Activated naive CD4-positive, alpha-beta T cell treated with anti-CD3 and anti-CD28 coated beads for 36 hours (primary cell): Measurements from ENCODE around the gene MCU. TPM values are rescaled to one million over a fixed set of nuclear protein-coding genes. Genes with fewer than 3 reads are reported as not detected.
"Not testable (repeated sequence)": the region's sequence is repeated elsewhere in the genome, so short reads cannot be mapped to it uniquely, and the experiment has no call there.

Experiments
- CTCF ChIA-PET: fragments of 350-600 bp; sonication (Branson Sonifier 250); formaldehyde crosslinking; loops from one replicate; lab custom pipeline; 2021; ENCODE audit warnings: antibody characterized with exemption; lab: Charles Lee
- DNase-seq: peaks from one replicate; pipeline ENCODE4 v3.0.0-alpha.2; 2020
- H3K27ac Mint-ChIP-seq: one replicate; pipeline ENCODE4 v1.8.0; 2021; ENCODE audit warnings: mild to moderate bottlenecking, mixed read lengths
- H3K27me3 Mint-ChIP-seq: one replicate; pipeline ENCODE4 v1.8.0; 2021; ENCODE audit warnings: low read depth, mixed read lengths
- H3K36me3 Mint-ChIP-seq: one replicate; pipeline ENCODE4 v1.8.0; 2021; ENCODE audit warnings: low read depth, mixed read lengths
- H3K4me1 Mint-ChIP-seq: one replicate; pipeline ENCODE4 v1.8.0; 2021; ENCODE audit warnings: low read depth, mixed read lengths
- H3K4me3 Mint-ChIP-seq: one replicate; pipeline ENCODE4 v1.8.0; 2021; ENCODE audit warnings: mild to moderate bottlenecking, moderate library complexity, mixed read lengths
- H3K9me3 Mint-ChIP-seq: one replicate; pipeline ENCODE4 v1.8.0; 2021; ENCODE audit warnings: mixed read lengths
- intact Hi-C: fragments of 100-400 bp; cut with micrococcal nuclease; formaldehyde crosslinking; loops from one replicate; pipeline ENCODE4 v1.15.1; 2023
- total RNA-seq, 2 experiments: library from RNA; stranded (reverse); gene quantifications; one replicate each; pipeline ENCODE4 v1.2.3, GENCODE V29; 2021

Gene MCU
- total RNA-seq, 2 experiments from 2014 or later: 23.6 to 25.6 TPM

DNA sequence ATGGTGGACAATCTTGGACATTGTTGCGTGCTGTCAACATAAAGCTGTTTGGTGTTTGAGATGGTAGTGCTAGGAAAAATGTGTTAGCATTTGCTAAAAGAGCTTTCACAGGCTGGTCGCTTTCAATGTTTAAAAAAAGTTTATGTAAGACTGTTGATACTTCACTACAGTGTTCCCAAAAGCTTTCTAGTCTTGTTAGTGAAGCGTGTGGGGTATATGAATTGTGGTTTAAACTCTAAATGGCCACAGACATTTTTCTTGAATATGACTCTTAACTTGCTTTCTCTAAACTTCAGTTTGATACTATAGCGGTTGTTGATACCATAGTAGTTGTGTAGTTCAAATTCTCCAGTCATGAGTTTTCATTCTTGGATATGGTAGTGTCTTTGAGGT is 44.9 kb downstream of the MCU start:
- Mint-ChIP-seq H3K27ac (no peak overlapping the region), H3K27me3 (no peaks in the 10 kb centered on the region), H3K4me1 (peaks cover 5% of the 10 kb centered on the region), H3K36me3 (no peaks in the 10 kb centered on the region), H3K4me3 (no peak overlapping the region), H3K9me3 (no peaks in the 10 kb centered on the region)
- CTCF ChIA-PET: no interaction called here
- no peak for DNase-seq
- intact Hi-C loops: no loop called here

DNA sequence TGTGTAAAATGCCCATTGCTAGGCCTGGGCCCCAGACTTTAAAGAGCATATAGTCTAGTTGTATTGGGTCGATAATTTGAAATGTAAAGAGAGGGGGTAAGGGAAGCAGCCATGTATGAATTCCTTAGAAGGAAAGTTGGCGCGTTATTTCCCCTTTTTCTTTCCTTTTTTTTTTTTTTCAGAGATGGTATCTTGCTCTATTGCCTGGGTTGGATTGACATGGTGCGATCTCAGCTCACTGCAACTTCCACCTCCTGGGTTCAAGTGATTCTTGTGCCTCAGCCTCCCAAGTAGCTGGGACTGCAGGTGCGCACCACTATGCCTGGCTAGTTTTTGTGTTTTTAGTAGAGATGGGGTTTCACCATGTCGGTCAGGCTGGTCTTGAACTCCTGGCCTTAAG is 45.4 kb downstream of the MCU start:
- H3K36me3 Mint-ChIP-seq, H3K9me3 Mint-ChIP-seq, DNase-seq, H3K4me3 Mint-ChIP-seq, H3K27me3 Mint-ChIP-seq, H3K27ac Mint-ChIP-seq, H3K4me1 Mint-ChIP-seq, intact Hi-C loops, CTCF ChIA-PET: not testable (repeated sequence)

DNA sequence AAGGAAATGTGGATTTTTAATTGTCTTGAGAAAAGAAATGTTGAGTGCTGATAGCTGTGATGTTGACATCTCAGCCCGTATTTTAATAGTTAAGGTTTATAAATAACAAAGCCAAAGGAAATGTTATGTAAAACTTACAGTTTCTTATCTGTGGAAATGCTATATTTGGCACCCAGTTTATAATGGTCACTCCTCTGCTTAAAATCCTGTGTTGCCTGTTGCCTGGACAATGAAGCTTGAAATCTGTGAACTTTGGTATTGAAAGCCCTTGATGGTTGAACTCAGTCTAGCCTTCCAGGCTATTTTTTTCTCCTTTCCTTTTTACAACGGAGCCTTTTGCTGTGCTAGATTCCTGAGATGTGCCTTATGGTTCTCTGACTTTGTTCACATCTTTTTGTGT is 46.5 kb downstream of the MCU start:
- CTCF ChIA-PET: no interaction called here
- intact Hi-C loops: no loop called here
- no peaks in the 10 kb centered on the region for H3K9me3 Mint-ChIP-seq
- peaks cover 5% of the 10 kb centered on the region for H3K4me1 Mint-ChIP-seq
- no peaks in the 10 kb centered on the region for H3K27me3 Mint-ChIP-seq
- no peak overlapping the region for H3K4me3 Mint-ChIP-seq
- no peaks in the 10 kb centered on the region for H3K36me3 Mint-ChIP-seq
- no peak for DNase-seq
- no peak overlapping the region for H3K27ac Mint-ChIP-seq

GRCh38 chr10:72740528-72740927 is 48.6 kb downstream of the MCU start:
- DNase-seq: peak; percentile 13
- H3K36me3 Mint-ChIP-seq: no peaks in the 10 kb centered on the region
- no peak overlapping the region for H3K27ac Mint-ChIP-seq
- CTCF ChIA-PET: interaction anchor here (0.6 kb wide), 1 partner anchor 415 kb away, joined by 3 read pairs; no protein-coding TSS in a partner anchor
- peaks cover 5% of the 10 kb centered on the region for H3K4me1 Mint-ChIP-seq
- H3K4me3 Mint-ChIP-seq: no peak overlapping the region
- H3K27me3 Mint-ChIP-seq: no peaks in the 10 kb centered on the region
- intact Hi-C loops: no loop called here
- no peaks in the 10 kb centered on the region for H3K9me3 Mint-ChIP-seq

DNA sequence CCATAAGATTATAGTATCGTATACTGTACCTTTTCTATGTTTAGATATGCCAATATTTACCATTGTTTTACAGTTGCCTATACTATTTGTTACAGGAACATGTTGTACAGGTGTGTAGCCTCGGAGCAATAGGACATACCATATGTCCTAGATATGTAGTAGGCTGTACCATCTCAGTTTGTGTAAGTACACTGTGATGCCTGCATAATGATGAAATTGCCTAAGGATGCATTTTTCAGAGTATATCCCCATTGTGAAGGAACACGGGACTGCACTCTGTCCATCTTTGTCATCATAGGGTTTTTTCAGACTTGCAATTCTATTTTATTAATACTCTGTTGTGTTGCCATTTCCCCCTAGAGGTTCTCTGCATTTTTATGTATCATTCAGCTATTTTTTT is 50.1 kb downstream of the MCU start:
- no peaks in the 10 kb centered on the region for H3K27me3 Mint-ChIP-seq
- CTCF ChIA-PET: no interaction called here

DNA sequence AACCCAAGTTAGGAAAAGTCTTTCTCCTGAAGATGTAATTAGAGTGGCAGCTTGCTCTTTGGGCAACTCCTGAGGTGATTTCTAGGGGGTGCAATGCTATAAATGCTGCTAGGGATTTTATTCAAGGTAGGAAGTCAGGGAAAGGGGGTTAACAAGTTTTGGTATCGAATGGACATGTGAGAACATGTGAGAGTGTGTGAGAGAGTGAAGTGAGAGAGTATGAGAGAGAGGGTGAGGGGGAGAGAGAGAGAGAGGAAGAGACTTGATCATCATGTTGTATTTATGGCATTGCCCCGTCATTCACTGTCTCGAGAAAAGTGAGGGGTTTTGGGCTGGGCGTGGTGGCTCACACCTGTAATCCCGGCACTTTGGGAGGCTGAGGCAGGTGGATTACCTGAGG is 50.9 kb downstream of the MCU start:
- intact Hi-C loops: no loop called here

More for the DNA sequence above, 50.1 kb downstream of the MCU start:
- DNase-seq: no peak
- no peak overlapping the region for H3K27ac Mint-ChIP-seq
- peaks cover 2% of the 10 kb centered on the region for H3K4me1 Mint-ChIP-seq
- no peaks in the 10 kb centered on the region for H3K9me3 Mint-ChIP-seq
- no peaks in the 10 kb centered on the region for H3K36me3 Mint-ChIP-seq
- intact Hi-C loops: no loop called here
- H3K4me3 Mint-ChIP-seq: no peak overlapping the region

GRCh38 chr10:72744566-72744965 is 52.6 kb downstream of the MCU start:
- DNase-seq: no peak

More for the DNA sequence above, 50.9 kb downstream of the MCU start:
- peaks cover 2% of the 10 kb centered on the region for H3K4me1 Mint-ChIP-seq
- no peak for DNase-seq
- H3K4me3 Mint-ChIP-seq: no peak overlapping the region
- no peak overlapping the region for H3K27ac Mint-ChIP-seq
- CTCF ChIA-PET: no interaction called here
- no peaks in the 10 kb centered on the region for H3K36me3 Mint-ChIP-seq
- no peaks in the 10 kb centered on the region for H3K27me3 Mint-ChIP-seq
- no peaks in the 10 kb centered on the region for H3K9me3 Mint-ChIP-seq

GRCh38 chr10:72746426-72747363 is 54.8 kb downstream of the MCU start:
- no peak for DNase-seq
- no peaks in the 10 kb centered on the region for H3K27me3 Mint-ChIP-seq
- no peaks in the 10 kb centered on the region for H3K9me3 Mint-ChIP-seq
- no peaks in the 10 kb centered on the region for H3K36me3 Mint-ChIP-seq
- CTCF ChIA-PET: no interaction called here
- H3K4me3 Mint-ChIP-seq: no peak overlapping the region
- intact Hi-C loops: no loop called here
- no peak overlapping the region for H3K27ac Mint-ChIP-seq
- H3K4me1 Mint-ChIP-seq: no peaks in the 10 kb centered on the region

More at GRCh38 chr10:72744566-72744965, 52.6 kb downstream of the MCU start:
- intact Hi-C loops: no loop called here
- CTCF ChIA-PET: no interaction called here
- Mint-ChIP-seq H3K4me3 (no peak overlapping the region), H3K27ac (no peak overlapping the region), H3K4me1 (peaks cover 2% of the 10 kb centered on the region), H3K27me3 (no peaks in the 10 kb centered on the region), H3K36me3 (no peaks in the 10 kb centered on the region), H3K9me3 (no peaks in the 10 kb centered on the region)

DNA sequence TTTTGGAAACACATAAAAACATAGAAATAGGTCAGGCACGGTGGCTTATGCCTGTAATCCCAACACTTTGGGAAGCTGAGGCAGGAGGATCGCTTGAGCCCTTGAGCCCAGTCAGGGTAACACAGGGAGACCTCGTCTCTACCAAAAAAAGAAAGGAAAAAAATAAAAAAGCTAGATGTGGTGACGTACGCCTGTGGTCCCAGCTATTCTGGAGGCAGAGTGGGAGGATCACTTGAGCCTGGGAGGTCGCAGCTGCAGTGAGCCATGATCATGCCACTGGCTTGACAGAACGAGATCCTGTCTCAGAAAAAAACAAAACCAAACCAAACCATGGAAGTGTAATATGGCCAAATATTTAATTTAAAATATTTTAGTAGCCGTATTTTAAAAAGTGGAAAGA is 55.6 kb downstream of the MCU start:
- no peaks in the 10 kb centered on the region for H3K4me1 Mint-ChIP-seq
- intact Hi-C loops: no loop called here
- DNase-seq: no peak
- H3K4me3 Mint-ChIP-seq: no peak overlapping the region
- no peaks in the 10 kb centered on the region for H3K36me3 Mint-ChIP-seq
- no peak overlapping the region for H3K27ac Mint-ChIP-seq
- H3K27me3 Mint-ChIP-seq: no peaks in the 10 kb centered on the region
- CTCF ChIA-PET: interaction anchor here (0.5 kb wide), 1 partner anchor 81 kb away, joined by 3 read pairs; no protein-coding TSS in a partner anchor
- no peaks in the 10 kb centered on the region for H3K9me3 Mint-ChIP-seq

DNA sequence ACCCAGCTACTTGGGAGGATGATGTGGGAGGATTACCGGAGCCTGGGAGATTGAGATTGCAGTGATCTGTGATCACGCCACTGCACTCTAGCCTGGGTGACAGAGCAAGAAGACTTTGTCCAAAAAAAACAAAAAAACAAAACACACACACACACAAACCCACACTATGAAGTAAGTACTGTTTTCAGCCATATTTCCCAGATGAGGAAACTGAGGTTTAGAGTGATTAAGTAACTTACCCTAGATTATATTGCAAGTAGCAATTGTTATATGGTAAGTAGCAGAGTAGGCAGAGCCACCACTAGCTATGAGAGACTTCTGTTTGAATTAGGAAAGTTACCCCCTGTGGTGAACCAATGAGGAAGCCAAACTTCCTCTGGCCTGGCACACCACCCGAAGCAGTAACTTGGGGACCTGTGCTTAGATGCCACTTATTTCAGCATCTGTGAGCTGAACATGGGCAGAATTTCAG is 61.9 kb downstream of the MCU start:
- intact Hi-C loops: no loop called here
- Mint-ChIP-seq H3K9me3 (no peaks in the 10 kb centered on the region), H3K27me3 (no peaks in the 10 kb centered on the region), H3K36me3 (no peaks in the 10 kb centered on the region), H3K4me3 (no peak overlapping the region), H3K4me1 (no peaks in the 10 kb centered on the region), H3K27ac (no peak overlapping the region)
- CTCF ChIA-PET: no interaction called here
- DNase-seq: no peak

DNA sequence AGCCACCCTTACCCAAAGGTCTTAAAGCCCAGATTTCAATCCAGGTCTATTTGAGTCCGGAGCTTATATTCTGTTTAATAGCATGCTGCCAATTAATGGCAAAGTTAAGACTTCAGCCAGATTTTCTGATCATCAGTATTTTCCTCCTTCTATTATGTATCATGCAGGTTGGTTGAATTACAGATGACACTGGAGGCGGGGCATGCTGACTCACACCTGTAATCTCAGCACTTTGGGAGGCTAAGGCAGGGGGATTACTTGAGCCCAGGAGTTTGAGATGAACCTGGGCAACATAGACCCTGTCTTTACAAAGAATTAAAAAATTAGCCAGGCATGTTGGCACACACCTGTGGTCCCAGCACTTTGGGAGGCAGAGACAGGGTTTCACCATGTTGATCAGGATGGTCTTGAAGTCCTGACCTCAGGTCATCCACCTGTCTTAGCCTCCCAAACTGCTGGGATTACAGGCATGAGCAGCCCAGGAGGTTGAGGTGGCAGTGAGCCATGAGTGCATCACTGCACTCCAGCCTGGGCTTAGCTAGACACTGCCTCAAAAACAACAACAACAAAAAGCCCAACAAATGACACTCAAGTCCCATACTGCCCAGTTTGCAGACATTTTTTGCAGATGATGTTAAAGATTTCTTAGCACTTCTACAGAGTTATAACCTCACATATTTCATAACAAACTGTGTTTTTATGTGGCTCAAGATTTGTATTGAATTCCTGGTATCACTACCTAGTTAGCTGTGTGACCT is 62.5 kb downstream of the MCU start:
- Mint-ChIP-seq H3K4me3 (no peak overlapping the region), H3K27me3 (no peaks in the 10 kb centered on the region), H3K4me1 (peaks cover 2% of the 10 kb centered on the region), H3K27ac (no peak overlapping the region), H3K9me3 (no peaks in the 10 kb centered on the region), H3K36me3 (no peaks in the 10 kb centered on the region)
- CTCF ChIA-PET: no interaction called here
- intact Hi-C loops: no loop called here
- DNase-seq: no peak

GRCh38 chr10:72756674-72757385 is 64.9 kb downstream of the MCU start:
- no peak for DNase-seq
- no peak overlapping the region for H3K27ac Mint-ChIP-seq
- H3K4me1 Mint-ChIP-seq: peaks cover 2% of the 10 kb centered on the region
- H3K36me3 Mint-ChIP-seq: no peaks in the 10 kb centered on the region
- H3K4me3 Mint-ChIP-seq: no peak overlapping the region
- intact Hi-C loops: no loop called here
- no peaks in the 10 kb centered on the region for H3K27me3 Mint-ChIP-seq
- CTCF ChIA-PET: interaction anchor here (0.6 kb wide), 2 partner anchors 30 to 214 kb away, joined by 3 to 7 read pairs; no protein-coding TSS in a partner anchor
- H3K9me3 Mint-ChIP-seq: no peaks in the 10 kb centered on the region
